GM19328 (cell line): ENCODE results near the gene NT5C1A.

Experiments
- ATAC-seq: cut with Tn5 transposase; IDR thresholded peaks from one replicate; pipeline ENCODE4 v1.9.1; 2021; ENCODE audit warnings: mild to moderate bottlenecking, moderate library complexity; ENCODE audit not compliant: unreplicated experiment

The NT5C1A gene

DNA sequence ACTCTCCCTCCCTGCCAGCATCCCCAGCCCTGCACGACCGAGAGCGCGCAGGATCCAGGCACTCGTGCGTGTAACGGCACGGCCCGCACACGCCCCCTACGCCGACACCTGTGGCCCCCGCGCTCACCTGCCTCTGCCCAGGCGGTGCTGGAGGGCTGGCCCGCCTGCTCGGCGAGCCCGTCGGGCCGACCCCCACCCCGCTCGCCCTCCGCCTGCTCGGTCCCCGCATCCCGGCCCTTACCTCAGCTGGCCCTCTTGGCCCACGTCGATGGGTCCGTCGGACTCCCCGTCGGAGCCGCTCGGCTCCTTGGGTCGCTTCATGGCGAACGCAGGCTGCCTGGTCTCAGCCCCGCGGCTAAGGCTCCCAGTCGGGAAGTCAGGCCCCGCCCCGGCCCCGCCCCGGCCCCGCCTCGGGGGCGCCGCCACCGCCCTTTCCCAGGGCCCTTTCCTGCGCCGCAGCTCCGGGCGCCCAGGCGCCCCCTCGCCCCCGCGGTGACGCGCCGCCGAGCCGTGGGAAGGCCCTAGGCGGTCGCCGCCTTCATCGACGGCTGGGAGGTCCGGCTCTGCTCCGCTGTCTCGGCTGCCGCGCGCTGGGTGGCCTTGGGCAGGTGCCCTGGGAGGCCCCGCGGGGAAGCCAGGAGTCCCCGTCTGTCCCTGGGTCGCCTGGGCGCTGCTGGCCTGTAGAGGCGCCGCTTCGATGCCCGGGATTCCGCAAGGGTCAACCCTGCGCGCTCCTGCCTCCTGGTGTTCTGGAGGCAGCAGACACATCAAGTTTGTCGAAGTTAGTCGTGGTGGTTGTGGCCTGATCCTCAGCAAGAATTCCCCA is 32.4 kb downstream of the NT5C1A start, which contains the start of gene HEYL:
HEYL (minus strand) TSS at position 339 of the 826 bp plus-strand sequence; CDS start at position 321, 18 bp downstream.
- no peak for ATAC-seq

DNA sequence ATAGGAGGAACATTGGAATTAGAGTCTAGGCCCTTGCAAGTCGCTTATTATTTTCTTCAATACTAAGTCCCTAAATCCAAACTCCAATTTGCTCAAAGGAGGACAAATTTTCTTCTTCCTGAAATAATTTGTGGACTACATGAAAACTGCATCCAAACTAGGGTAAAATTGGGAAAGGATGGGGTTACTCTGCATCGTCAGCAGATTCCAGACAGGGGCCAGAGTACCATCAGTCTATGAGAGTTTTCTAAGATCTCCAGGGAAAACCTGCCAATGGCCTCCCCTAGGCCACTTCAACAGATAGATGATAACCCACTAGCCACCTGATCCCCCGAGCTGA is 33.0 kb downstream of the NT5C1A start:
- ATAC-seq: no peak

DNA sequence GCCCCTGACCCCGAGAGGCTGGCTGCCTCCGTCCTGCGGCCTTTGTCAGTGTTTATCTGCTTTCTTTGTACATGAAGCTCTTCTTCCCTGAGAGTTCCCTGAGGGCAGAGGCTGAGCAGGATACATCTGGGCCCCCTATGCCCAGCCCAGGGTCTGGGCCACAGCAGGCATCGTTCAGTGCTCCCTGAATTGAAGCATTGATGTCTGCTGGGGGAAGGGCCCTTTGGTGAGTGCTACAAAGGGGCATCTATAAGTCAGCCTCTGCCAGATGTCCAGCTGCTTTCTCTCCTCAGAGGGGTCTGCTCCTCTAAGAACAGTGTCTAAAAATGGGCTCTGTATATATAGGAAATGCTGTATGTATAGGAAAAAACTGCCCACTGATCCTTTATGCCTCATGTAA is 34.5 kb downstream of the NT5C1A start:
- no peak for ATAC-seq

DNA sequence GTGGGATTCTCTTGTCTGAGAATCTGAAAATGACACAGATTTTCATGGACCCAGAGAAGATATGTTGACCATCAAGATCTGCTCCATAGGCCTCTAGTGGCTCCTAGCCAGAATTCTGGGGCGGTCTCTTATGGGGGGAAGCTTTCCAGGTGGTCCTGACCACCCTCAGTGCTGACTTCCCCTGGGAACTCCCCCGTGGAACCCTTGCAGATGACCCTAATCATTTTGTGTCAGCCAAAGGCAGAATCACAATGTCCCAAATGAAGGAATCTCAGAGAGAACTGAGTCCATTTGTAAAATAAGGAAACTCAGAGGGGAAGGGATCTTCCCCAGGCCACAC is 36.1 kb downstream of the NT5C1A start:
- ATAC-seq: no peak

DNA sequence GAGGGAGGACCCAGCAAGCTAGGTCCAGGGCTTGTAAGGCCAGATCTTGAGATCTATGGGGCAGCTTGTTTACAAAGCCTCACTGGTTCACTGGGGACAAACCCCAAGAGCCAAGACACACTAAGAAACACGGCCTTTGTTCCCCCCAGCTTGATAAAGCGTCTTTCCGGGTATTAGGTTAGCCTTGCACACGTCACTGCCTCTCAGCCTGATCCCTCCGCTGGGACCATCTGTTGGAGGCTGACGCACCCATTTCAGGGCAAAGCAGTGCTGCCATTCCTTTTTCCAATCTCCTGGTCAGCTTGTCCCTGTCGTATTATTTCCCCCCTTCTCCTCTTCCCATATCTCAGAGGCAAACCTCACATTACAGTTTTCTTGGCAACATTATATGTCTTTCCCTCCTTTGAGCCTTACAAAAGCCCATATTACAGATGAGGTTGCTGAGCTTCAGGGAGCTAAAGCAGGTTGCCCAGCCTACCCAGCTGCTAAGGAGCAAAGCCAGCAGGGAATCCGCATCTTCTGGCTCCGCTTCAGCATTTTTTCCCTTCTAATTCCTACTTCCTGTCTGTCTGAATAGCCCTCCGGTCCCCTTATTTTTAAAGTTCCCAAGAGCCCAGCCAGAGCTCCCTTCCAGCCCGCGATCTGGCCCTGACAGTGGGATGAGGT is 36.6 kb downstream of the NT5C1A start:
- ATAC-seq: no peak

DNA sequence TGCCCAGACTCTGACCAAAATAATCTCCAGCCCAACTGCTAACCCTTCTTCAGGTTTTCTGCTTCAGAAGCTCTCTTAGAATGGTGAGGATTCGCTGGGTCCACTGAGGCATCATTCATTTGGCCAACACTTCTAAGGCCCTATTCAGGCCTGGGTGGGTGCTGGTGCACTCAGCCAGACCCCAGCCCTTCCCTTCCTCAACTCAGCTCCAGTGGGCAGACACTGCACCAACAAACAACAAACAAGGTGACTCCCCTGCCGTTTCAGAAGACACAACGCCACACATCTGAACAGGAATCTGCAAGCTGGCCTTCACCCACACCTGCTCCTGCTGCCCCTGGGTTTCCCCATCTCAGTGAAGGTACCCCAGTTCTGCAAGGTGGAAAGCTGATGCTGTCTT is 38.5 kb downstream of the NT5C1A start:
- ATAC-seq: no peak

DNA sequence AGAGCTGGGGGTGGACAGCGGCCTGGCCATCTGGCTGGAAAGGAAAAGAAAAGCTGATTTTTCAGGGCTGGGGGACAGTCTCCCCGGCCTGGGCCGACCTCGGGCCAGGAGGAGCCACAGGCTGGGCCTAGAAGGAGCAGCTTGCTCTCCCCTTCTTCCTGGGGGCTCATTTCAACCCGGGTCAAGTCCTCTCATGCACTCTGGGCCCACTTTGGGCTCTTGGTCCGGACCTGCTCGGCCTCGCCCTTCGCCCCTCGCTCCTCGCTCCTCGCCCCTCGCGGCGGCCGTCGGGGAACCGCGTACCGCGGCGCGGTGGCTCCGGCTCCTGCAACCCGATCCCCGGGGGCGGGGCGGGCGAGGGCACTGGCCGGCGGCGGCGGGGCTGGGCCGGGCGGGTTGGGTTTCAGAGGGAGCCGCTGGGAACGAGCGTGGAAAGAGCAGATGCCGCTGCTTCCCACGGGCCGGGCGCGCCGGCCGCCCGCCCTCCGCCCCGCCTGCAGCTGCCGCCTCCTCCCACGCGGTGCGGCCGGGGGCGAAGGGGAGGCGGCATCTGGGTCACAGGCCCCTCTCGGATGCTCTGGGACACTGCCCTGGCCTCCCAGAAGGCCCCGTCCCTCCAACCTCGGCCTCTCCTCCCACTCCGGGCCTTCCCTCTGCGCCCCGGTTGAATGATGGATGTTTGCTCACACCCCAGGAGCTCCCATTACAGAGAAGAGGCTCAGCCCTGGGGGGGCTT is 39.1 kb downstream of the NT5C1A start:
- no peak for ATAC-seq

DNA sequence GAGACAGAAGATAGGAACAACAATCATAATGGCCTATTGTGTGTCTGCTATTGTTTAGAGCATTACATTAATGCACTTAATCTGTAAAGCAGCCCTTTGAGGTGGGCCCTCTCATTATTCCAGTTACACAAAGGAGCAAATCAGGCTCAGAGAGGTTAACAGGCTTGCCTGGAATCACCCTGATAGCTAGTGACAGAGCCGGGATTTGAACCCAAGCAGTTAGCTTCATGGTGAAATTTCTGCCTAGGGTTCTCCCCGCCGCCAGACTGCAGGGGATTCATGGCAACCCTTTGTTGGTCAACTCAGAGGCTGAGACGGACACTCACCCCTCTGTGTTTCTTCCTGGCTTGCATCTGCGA is 39.6 kb downstream of the NT5C1A start:
- no peak for ATAC-seq

DNA sequence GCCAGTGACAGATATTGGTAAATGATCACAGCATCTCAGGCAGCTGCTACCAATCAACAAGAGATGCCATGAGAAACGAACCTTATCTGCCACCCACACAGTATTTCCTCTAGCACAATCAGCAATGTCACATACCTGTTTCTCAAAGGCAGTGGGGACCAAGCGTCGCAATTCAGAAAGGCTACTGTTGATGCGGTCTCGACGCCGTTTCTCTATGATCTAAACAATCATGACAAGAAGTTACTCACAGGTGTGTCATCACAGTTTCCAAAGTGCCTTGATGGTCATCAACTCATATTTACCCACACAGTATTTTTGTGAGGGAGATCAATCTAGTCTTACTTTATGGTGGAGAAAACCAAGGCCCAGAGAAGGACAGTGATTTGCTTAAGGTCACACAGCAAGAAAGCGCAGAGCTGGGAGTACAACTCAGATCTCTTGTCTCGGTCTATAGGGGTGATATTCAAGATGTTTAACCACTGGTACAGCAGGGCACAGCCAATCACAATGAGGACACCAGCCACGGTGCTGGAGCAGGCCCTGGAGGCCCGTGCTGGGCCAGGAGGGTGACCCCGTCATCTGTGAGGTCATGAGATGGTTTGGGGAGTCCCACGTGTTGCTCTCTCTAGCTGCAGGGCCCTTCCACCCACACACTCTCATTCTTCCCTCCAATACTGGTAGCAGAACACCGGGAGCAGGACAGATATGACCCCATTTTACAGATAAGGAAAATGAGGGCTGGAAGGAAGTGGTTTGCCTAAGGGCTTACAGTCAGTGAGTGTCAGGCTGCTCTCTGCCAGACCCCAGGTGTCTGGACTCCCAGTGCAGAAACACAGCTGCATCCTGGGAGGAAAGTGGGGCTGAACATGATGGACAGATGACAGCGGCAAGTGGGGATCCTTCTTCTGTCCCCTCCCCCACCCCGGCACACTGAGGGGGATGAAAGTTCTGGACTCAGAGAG is 40.3 kb downstream of the NT5C1A start:
- no peak for ATAC-seq

DNA sequence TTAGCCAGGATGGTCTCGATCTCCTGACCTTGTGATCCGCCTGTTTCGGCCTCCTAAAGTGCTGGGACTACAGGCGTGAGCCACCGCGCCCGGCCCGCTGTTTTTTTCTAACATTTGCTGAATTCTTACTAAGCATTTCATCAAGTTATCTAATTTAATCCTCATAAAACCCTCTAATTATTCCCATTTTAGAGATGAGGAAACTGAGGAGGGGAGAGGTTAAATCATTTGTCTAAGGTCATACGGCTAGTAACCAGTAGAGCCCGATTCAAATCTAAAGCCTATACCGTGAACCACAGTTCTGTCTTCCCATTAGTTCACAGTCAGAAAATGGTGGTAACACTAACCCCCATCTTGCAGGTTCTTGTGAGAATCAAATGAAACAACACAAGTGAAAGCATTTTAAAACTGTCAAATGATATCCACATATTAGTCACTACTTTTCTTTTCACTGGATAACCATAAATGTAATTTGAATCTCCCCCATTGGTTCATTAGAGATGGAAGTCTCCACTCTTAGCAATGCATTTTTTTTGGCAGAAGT is 43.0 kb downstream of the NT5C1A start:
- ATAC-seq: no peak

DNA sequence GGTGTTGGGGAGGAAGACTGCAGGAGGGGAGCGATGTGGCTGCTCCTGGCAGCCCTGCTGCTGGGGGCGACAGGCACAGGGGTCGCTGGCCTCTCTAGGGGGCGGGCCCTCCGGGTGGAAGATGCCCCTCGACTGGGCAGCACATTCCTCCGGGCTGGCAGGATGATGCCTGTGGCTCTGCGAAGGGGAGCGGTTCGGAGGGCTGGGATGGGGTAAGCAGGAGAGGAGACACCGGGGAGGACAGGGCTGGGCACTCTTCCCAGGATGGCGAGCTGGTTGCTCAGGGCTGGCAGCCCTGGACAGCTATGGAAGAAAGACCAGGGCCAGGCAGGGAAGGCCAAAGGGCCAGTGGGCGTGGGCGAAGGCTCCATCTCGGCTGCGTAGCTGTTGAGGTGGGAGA is 45.3 kb downstream of the NT5C1A start:
- ATAC-seq: no peak

DNA sequence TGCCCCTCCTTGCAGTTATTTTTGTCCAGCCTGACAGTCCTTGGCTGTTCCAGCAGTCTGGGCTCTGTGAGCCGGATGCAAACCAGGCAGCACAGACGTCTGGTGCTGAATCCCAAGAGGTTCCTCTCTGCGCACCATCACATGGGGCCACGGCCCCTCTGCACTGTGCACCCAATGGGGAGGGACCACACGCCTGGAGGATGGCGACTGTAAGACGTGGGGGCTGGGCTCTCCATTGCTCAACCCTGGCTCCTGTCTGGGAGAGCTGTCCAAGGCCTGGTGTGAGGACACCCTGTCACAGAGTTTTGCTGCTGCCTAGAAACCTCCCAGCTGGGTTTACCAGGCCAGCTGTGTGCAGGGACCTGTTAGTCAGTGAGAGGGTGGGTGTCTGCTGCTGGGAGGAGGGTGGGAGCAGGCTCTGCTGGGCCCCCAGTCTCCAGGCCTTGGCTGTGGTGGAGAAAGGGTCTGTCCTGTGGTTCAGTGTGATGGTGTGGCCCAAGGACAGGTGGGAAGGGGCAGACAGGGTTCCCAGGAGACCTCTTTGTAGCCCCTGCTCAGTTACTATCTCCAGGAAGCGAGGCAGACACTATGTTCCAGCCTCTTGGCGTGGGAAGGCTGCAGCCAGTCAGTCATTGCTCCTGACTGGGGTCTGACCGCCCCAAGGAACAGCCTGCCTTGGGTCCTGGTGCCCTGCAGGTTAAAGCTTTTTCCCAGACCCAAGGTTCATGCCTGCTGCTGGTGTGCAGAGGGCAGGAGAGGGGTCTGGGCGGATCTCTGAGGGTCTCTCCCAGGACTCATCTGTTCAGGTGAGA is 46.2 kb downstream of the NT5C1A start:
- no peak for ATAC-seq

DNA sequence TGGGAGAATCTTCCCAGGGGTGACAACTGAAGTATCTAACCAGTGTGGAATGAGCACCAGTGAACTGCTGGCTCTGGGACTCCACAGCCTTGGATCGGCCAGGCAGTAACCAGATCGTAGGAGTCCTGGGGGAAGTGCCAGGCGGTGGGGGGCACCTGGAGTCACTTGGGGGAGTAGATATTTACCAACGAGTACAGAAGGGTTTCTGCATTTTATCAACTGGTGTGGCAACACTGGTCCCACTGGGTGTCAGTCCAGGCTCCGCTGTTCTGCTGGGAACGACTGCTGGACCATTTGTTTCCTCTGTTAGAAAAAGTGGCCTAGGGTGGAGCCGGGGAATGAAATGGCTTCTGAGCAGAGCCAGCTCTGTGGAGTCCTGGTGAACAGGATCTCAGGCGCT is 46.9 kb downstream of the NT5C1A start:
- ATAC-seq: no peak

DNA sequence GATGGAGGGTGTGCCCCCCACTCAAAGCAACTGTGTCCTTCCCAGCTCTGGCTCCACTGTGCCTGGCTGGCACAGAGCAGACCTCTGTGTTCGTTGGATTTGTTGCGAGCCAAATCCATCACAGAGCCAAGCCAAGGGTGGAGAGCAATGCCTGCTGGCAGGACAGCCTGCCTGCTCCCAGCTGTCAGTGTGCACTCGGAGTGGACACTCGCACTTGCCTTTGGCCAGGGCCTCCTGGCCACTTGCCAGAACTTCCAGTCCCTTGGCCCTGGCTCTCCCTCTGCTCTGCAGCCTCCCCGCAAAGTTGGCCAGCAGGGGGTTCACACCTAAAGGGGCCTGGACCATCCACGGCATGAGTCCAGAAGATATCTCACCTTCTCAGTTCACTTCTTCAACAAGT is 48.9 kb downstream of the NT5C1A start:
- no peak for ATAC-seq

DNA sequence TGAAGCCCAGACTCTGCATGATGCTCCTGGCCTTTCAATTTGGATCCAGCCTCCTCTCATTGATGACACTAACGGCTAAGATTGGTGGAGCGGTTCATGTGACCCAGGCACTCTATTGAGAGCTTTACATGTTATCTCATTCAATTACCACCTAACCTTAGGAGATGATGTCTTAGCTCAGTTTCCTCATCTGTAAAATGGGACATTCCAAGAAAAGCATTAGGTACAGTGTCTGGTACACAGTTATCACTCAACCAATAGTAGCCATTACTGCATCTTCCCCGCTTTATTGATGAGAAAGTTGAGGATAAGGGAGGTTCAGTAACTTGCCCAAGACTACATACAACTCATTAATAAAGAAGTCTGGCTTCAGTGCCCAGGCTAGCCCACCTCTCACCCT is 49.5 kb downstream of the NT5C1A start:
- no peak for ATAC-seq

DNA sequence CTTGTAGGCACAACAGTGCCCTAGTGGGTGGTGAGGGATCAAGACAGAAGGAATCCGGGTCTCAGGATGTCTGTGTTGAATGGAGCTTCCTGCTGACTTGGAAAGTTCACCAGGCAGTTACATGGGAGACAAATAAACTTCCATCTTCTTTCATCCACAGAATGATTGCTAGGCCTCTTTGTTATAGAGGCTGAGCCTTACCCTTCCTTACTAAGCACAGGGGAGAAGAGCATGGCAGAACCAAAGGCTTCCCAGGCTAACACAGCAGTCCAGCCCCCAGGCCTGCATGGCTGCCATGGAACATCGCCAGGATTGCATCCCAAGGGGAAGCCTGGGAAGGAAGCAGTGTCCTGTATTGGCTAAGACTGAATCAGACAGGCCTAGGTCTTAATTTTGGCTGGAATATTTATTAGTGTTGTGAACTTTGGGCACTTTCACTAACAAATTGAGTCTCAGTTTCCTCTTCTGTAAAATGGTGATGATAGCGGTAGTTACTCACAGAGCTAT is 51.2 kb downstream of the NT5C1A start:
- ATAC-seq: no peak

DNA sequence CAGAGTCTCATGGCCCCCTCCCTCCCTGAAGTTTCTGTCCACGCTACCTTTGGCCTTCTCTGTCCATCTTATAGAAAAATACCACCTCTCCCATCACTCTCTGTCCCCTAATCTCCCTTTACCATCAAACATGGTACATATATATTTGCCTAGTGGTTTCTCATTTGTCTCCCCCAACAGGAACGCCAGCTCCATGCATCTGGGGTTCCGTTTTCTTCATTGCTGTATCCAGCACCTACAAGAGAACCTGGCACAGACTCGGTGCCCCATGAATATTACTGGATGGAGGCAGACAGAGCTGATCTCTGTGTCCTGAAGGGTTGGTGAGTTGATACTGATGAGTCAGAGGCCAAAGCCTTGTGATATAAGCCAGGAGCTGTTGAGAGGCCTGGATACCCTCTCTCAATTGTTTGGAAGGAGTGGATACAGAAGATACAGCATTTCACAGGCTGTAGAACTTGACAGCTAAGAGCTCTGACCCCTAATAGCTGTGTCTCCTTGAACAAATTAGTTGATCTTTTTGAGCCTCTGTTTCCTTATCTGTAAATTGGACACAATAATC is 54.3 kb downstream of the NT5C1A start:
- ATAC-seq: no peak

DNA sequence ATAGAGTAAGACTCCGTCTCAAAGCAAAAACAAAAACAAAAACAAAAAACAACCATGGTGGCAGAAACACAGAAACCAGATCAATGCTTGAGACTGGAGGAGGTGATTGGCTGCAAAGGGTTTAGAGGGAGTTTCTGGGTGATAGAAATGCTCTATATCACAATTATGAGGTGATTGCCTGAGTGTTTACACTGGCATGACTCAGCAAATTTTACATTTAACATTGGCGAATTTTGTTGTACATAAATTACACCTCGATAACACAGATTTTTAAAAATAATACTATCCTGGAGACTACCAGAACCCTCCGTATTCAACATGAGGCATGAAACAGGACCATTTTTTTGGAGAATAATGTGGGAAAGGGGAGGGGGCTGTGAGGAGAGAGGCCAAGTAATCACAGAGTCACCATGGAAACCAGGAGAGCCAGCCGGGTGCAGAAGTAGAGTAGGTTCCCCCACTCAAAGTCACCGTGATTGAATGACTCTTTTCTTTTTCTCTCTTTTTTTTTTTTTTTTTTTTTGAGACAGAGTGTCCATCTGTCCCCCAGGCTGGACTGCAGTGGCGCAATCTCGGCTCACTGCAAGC is 56.7 kb downstream of the NT5C1A start:
- ATAC-seq: no peak

DNA sequence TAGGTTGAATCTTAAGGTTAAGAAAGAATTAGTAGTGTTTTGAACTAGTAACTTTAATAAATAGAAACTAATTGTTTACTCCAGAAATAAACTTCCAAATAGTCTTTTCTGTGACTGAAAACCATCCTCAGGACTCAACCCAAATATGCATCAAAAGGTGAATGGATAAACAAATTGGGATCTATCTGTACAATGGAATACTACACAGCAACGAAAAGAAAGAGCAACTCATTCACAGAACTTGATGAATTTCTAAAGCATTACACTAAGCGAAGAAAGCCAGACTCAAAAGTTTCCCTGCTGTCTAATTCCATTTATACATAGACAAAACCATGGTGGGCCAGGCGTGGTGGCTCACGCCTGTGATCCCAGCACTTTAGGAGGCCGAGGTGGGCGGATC is 57.4 kb downstream of the NT5C1A start:
- ATAC-seq: no peak
